Stimulated activated naive B cell treated with anti-CD40 and anti-IgM and Interleukin-4, amounts not matched to agents 10 μg/mL and 1 μg/mL and 100 μg/mL, for 72 hours (primary cell): ENCODE data around the gene RAB3A.

Experiments used
- ATAC-seq, 2 donors: fragments of 150-1000 bp; cut with Tn5 transposase; replicated peaks; 2 replicates each; pipeline ENCODE4 v1.10.0; 2021; ENCODE audit warnings: moderate library complexity in 1 of 2
- DNase-seq: peaks from one replicate; pipeline ENCODE4 v3.0.0; 2021
- H3K27ac Mint-ChIP-seq: one replicate; pipeline ENCODE4 v1.8.0; 2022; ENCODE audit warnings: mild to moderate bottlenecking, mixed read lengths
- H3K27me3 Mint-ChIP-seq, 2 donors: one replicate each; pipeline ENCODE4 v1.8.0; 2022; ENCODE audit warnings: mixed read lengths in 2 of 2
- H3K36me3 Mint-ChIP-seq, 2 donors: one replicate each; pipeline ENCODE4 v1.8.0; 2022; ENCODE audit warnings: mixed read lengths in 2 of 2, mild to moderate bottlenecking in 1 of 2
- H3K4me1 Mint-ChIP-seq, 2 donors: one replicate each; pipeline ENCODE4 v1.8.0; 2022; ENCODE audit warnings: mixed read lengths in 2 of 2, mild to moderate bottlenecking in 1 of 2
- H3K4me3 Mint-ChIP-seq, 2 donors: one replicate each; pipeline ENCODE4 v1.8.0; 2022; ENCODE audit warnings: mild to moderate bottlenecking in 2 of 2, mixed read lengths in 2 of 2, moderate library complexity in 1 of 2
- H3K9me3 Mint-ChIP-seq, 2 donors: one replicate each; pipeline ENCODE4 v1.8.0; 2022; ENCODE audit warnings: mixed read lengths in 2 of 2, mild to moderate bottlenecking in 1 of 2

RAB3A gene

GRCh38 chr19:18229474-18229873 is 25.6 kb upstream of the RAB3A start:
- peaks cover 5 to 7% of the 10 kb centered on the region in 2 donors for H3K36me3 Mint-ChIP-seq
- no peak for DNase-seq
- H3K27ac Mint-ChIP-seq: no peak overlapping the region
- peaks cover 50 to 65% of the 10 kb centered on the region in 2 donors for H3K4me1 Mint-ChIP-seq
- no peak for ATAC-seq
- H3K9me3 Mint-ChIP-seq: peaks cover 6 to 8% of the 10 kb centered on the region in 2 donors
- no peak overlapping the region for H3K4me3 Mint-ChIP-seq
- H3K27me3 Mint-ChIP-seq: peaks cover 70 to 83% of the 10 kb centered on the region in 2 donors

GRCh38 chr19:18227781-18228271 is 24.0 kb upstream of the RAB3A start:
- Mint-ChIP-seq H3K27ac (no peak overlapping the region), H3K36me3 (peaks cover 8 to 10% of the 10 kb centered on the region in 2 donors), H3K27me3 (peaks cover 69 to 79% of the 10 kb centered on the region in 2 donors), H3K9me3 (no peaks in the 10 kb centered on the region), H3K4me3 (no peak overlapping the region), H3K4me1 (peaks cover 52 to 60% of the 10 kb centered on the region in 2 donors)
- ATAC-seq (no peak), DNase-seq (no peak)

GRCh38 chr19:18226956-18227780 is 23.3 kb upstream of the RAB3A start:
- peak overlapping the region in 1 of 2 donors; percentile 50 for H3K4me3 Mint-ChIP-seq
- no peak overlapping the region for H3K27ac Mint-ChIP-seq

GRCh38 chr19:18225702-18226468 is 22.0 kb upstream of the RAB3A start, which contains the start of gene PDE4C:
Gene PDE4C, minus strand, starts transcription at chr19:18226438. Its CDS starts 23 bp downstream, at chr19:18226415.
- Mint-ChIP-seq H3K4me3 (peak within 1 kb of the TSS; percentile 71 to 89), H3K27me3 (peaks cover 75 to 83% of the 10 kb centered on the region in 2 donors), H3K36me3 (peaks cover 8 to 10% of the 10 kb centered on the region in 2 donors), H3K4me1 (peaks cover 37 to 47% of the 10 kb centered on the region in 2 donors), H3K9me3 (no peaks in the 10 kb centered on the region), H3K27ac (peak within 1 kb of the TSS; percentile 90)
- ATAC-seq (no peak), DNase-seq (no peak)

More at GRCh38 chr19:18226956-18227780, 23.3 kb upstream of the RAB3A start:
- no peak for ATAC-seq
- peaks cover 68 to 79% of the 10 kb centered on the region in 2 donors for H3K27me3 Mint-ChIP-seq
- peaks cover 47 to 54% of the 10 kb centered on the region in 2 donors for H3K4me1 Mint-ChIP-seq
- no peaks in the 10 kb centered on the region for H3K9me3 Mint-ChIP-seq
- DNase-seq: no peak
- peaks cover 8 to 10% of the 10 kb centered on the region in 2 donors for H3K36me3 Mint-ChIP-seq

- Mint-ChIP-seq H3K27me3 (peaks cover 74 to 83% of the 10 kb centered on the region in 2 donors), H3K36me3 (peaks cover 8 to 10% of the 10 kb centered on the region in 2 donors), H3K9me3 (no peaks in the 10 kb centered on the region), H3K4me3 (peak overlapping the region; percentile 71 to 89), H3K4me1 (peaks cover 35 to 44% of the 10 kb centered on the region in 2 donors), H3K27ac (no peak overlapping the region)
- no peak for DNase-seq
- no peak for ATAC-seq
Measured at GRCh38 chr19:18225355-18225701, 21.5 kb upstream of the RAB3A start.

- peaks cover 38 to 44% of the 10 kb centered on the region in 2 donors for H3K4me1 Mint-ChIP-seq
- H3K27ac Mint-ChIP-seq: peak overlapping the region; percentile 92
- peak overlapping the region; percentile 89 to 92 for H3K4me3 Mint-ChIP-seq
- peaks cover 8 to 10% of the 10 kb centered on the region in 2 donors for H3K36me3 Mint-ChIP-seq
- no peaks in the 10 kb centered on the region for H3K9me3 Mint-ChIP-seq
- H3K27me3 Mint-ChIP-seq: peaks cover 76 to 84% of the 10 kb centered on the region in 2 donors
- peak; percentile 93 for DNase-seq
- peak; percentile 96 to 98 for ATAC-seq
Measured at GRCh38 chr19:18224525-18225354, 20.9 kb upstream of the RAB3A start.

GRCh38 chr19:18223860-18224524 is 20.1 kb upstream of the RAB3A start:
- Mint-ChIP-seq H3K4me3 (peak overlapping the region; percentile 89 to 92), H3K36me3 (peaks cover 8 to 10% of the 10 kb centered on the region in 2 donors), H3K27me3 (peaks cover 73 to 81% of the 10 kb centered on the region in 2 donors), H3K27ac (peak overlapping the region; percentile 92), H3K9me3 (no peaks in the 10 kb centered on the region), H3K4me1 (peaks cover 39 to 44% of the 10 kb centered on the region in 2 donors)
- ATAC-seq (peak; percentile 40 to 47), DNase-seq (peak; percentile 43)

- Mint-ChIP-seq H3K9me3 (no peaks in the 10 kb centered on the region), H3K27ac (no peak overlapping the region), H3K4me1 (peaks cover 34% of the 10 kb centered on the region in 2 donors), H3K27me3 (peaks cover 66 to 70% of the 10 kb centered on the region in 2 donors), H3K36me3 (peaks cover 8 to 10% of the 10 kb centered on the region in 2 donors), H3K4me3 (no peak overlapping the region)
- ATAC-seq (no peak), DNase-seq (no peak)
Measured at GRCh38 chr19:18221815-18222725, 18.2 kb upstream of the RAB3A start.

GRCh38 chr19:18220632-18221275 is 16.9 kb upstream of the RAB3A start:
- DNase-seq (no peak), ATAC-seq (no peak)
- Mint-ChIP-seq H3K27ac (no peak overlapping the region), H3K9me3 (no peaks in the 10 kb centered on the region), H3K4me1 (peaks cover 27 to 28% of the 10 kb centered on the region in 2 donors), H3K36me3 (peaks cover 8 to 10% of the 10 kb centered on the region in 2 donors), H3K4me3 (peak overlapping the region in 1 of 2 donors; percentile 32), H3K27me3 (peaks cover 57 to 58% of the 10 kb centered on the region in 2 donors)

GRCh38 chr19:18219911-18220631 is 16.2 kb upstream of the RAB3A start:
- DNase-seq: no peak
- peaks cover 21 to 22% of the 10 kb centered on the region in 2 donors for H3K4me1 Mint-ChIP-seq
- H3K9me3 Mint-ChIP-seq: no peaks in the 10 kb centered on the region
- peaks cover 8 to 10% of the 10 kb centered on the region in 2 donors for H3K36me3 Mint-ChIP-seq
- no peak overlapping the region for H3K4me3 Mint-ChIP-seq
- no peak for ATAC-seq
- no peak overlapping the region for H3K27ac Mint-ChIP-seq
- peaks cover 51 to 53% of the 10 kb centered on the region in 2 donors for H3K27me3 Mint-ChIP-seq

- DNase-seq (no peak), ATAC-seq (no peak)
- Mint-ChIP-seq H3K36me3 (peaks cover 2% of the 10 kb centered on the region in 2 donors), H3K4me3 (no peak overlapping the region), H3K27me3 (peaks cover 36 to 44% of the 10 kb centered on the region in 2 donors), H3K4me1 (peaks cover 7 to 9% of the 10 kb centered on the region in 2 donors), H3K9me3 (no peaks in the 10 kb centered on the region), H3K27ac (peak overlapping the region; percentile 31)
Measured at GRCh38 chr19:18218600-18218999, 14.8 kb upstream of the RAB3A start.
